ENCODE measurements around the gene CTSH. TPM values are rescaled to one million over a fixed set of nuclear protein-coding genes. Genes with fewer than 3 reads are reported as not detected.

CTSH gene
- total and polyA plus RNA-seq, 2 of the 13 experiments (the other 11 are each of a cell fraction or from before 2014, with no cell fraction given): 265 to 653 TPM

DNA sequence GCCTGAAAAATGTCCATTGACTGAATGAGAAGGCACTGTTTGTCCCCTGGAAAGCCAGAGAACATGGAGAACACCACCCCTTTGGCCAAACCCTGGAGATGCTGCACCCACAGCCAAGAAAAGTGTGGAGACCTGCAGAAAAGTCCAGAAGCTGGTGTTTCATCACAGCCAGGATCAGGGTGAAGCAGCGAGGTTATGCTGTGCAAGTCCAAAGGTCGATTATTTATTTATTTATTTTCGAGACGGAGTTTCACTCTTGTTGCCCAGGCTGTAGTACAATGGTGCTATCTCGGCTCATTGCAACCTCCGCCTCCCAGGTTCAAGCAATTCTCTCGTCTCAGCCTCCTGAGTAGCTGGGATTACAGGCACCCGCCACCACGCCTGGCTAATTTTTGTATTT, 5.5 kb upstream of the CTSH start (continued):
- TF ChIP-seq, protein P1, sequence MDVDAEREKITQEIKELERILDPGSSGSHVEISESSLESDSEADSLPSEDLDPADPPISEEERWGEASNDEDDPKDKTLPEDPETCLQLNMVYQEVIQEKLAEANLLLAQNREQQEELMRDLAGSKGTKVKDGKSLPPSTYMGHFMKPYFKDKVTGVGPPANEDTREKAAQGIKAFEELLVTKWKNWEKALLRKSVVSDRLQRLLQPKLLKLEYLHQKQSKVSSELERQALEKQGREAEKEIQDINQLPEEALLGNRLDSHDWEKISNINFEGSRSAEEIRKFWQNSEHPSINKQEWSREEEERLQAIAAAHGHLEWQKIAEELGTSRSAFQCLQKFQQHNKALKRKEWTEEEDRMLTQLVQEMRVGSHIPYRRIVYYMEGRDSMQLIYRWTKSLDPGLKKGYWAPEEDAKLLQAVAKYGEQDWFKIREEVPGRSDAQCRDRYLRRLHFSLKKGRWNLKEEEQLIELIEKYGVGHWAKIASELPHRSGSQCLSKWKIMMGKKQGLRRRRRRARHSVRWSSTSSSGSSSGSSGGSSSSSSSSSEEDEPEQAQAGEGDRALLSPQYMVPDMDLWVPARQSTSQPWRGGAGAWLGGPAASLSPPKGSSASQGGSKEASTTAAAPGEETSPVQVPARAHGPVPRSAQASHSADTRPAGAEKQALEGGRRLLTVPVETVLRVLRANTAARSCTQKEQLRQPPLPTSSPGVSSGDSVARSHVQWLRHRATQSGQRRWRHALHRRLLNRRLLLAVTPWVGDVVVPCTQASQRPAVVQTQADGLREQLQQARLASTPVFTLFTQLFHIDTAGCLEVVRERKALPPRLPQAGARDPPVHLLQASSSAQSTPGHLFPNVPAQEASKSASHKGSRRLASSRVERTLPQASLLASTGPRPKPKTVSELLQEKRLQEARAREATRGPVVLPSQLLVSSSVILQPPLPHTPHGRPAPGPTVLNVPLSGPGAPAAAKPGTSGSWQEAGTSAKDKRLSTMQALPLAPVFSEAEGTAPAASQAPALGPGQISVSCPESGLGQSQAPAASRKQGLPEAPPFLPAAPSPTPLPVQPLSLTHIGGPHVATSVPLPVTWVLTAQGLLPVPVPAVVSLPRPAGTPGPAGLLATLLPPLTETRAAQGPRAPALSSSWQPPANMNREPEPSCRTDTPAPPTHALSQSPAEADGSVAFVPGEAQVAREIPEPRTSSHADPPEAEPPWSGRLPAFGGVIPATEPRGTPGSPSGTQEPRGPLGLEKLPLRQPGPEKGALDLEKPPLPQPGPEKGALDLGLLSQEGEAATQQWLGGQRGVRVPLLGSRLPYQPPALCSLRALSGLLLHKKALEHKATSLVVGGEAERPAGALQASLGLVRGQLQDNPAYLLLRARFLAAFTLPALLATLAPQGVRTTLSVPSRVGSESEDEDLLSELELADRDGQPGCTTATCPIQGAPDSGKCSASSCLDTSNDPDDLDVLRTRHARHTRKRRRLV (CRISPR knock-in tag; IDR thresholded peaks at IDR 0.05): no peak
- TF ChIP-seq, protein P2, sequence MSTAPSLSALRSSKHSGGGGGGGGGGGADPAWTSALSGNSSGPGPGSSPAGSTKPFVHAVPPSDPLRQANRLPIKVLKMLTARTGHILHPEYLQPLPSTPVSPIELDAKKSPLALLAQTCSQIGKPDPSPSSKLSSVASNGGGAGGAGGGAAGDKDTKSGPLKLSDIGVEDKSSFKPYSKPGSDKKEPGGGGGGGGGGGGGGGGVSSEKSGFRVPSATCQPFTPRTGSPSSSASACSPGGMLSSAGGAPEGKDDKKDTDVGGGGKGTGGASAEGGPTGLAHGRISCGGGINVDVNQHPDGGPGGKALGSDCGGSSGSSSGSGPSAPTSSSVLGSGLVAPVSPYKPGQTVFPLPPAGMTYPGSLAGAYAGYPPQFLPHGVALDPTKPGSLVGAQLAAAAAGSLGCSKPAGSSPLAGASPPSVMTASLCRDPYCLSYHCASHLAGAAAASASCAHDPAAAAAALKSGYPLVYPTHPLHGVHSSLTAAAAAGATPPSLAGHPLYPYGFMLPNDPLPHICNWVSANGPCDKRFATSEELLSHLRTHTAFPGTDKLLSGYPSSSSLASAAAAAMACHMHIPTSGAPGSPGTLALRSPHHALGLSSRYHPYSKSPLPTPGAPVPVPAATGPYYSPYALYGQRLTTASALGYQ (CRISPR knock-in tag; IDR thresholded peaks at IDR 0.05): 0 out of 2 replicates have a peak, but pooled peaks have one; percentile 19
- TF ChIP-seq MAZ (IDR thresholded peaks at IDR 0.05; ENCODE audit: borderline replicate concordance, low read depth, low read length): no peak
- TF ChIP-seq MAZ (CRISPR knock-in tag; IDR thresholded peaks at IDR 0.05; ENCODE audit: low read depth): 0 out of 2 replicates have a peak, but pooled peaks have one; percentile 8
- TF ChIP-seq ZNF276 (CRISPR knock-in tag; IDR thresholded peaks at IDR 0.05; ENCODE audit: low read depth): no peak
- TF ChIP-seq ERF (CRISPR knock-in tag; IDR thresholded peaks at IDR 0.05): peak; percentile 41; the same call in 1 of the 2 replicates
- peak; percentile 65 for TF ChIP-seq CEBPB (IDR thresholded peaks at IDR 0.05; ENCODE audit: borderline replicate concordance, low read depth, low read length)
- no peak for TF ChIP-seq SIN3B (IDR thresholded peaks at IDR 0.05; ENCODE audit: low read length)
- peak; percentile 69; the same call in 1 of the 2 replicates for TF ChIP-seq CEBPG (CRISPR knock-in tag; IDR thresholded peaks at IDR 0.05)
- TF ChIP-seq, protein P3, sequence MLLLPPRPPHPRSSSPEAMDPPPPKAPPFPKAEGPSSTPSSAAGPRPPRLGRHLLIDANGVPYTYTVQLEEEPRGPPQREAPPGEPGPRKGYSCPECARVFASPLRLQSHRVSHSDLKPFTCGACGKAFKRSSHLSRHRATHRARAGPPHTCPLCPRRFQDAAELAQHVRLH (CRISPR knock-in tag; IDR thresholded peaks at IDR 0.05; ENCODE audit: borderline replicate concordance, low read depth): 0 out of 2 replicates have a peak, but pooled peaks have one; percentile 10
- no peak for TF ChIP-seq ZNF616 (CRISPR knock-in tag; IDR thresholded peaks at IDR 0.05; ENCODE audit: low read depth)
- TF ChIP-seq, protein P4, sequence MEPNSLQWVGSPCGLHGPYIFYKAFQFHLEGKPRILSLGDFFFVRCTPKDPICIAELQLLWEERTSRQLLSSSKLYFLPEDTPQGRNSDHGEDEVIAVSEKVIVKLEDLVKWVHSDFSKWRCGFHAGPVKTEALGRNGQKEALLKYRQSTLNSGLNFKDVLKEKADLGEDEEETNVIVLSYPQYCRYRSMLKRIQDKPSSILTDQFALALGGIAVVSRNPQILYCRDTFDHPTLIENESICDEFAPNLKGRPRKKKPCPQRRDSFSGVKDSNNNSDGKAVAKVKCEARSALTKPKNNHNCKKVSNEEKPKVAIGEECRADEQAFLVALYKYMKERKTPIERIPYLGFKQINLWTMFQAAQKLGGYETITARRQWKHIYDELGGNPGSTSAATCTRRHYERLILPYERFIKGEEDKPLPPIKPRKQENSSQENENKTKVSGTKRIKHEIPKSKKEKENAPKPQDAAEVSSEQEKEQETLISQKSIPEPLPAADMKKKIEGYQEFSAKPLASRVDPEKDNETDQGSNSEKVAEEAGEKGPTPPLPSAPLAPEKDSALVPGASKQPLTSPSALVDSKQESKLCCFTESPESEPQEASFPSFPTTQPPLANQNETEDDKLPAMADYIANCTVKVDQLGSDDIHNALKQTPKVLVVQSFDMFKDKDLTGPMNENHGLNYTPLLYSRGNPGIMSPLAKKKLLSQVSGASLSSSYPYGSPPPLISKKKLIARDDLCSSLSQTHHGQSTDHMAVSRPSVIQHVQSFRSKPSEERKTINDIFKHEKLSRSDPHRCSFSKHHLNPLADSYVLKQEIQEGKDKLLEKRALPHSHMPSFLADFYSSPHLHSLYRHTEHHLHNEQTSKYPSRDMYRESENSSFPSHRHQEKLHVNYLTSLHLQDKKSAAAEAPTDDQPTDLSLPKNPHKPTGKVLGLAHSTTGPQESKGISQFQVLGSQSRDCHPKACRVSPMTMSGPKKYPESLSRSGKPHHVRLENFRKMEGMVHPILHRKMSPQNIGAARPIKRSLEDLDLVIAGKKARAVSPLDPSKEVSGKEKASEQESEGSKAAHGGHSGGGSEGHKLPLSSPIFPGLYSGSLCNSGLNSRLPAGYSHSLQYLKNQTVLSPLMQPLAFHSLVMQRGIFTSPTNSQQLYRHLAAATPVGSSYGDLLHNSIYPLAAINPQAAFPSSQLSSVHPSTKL (CRISPR knock-in tag; IDR thresholded peaks at IDR 0.05): peak; percentile 65
- no peak for TF ChIP-seq ZNF83 (CRISPR knock-in tag; IDR thresholded peaks at IDR 0.05; ENCODE audit: borderline replicate concordance)
- peak; percentile 39; the same call in 1 of the 2 replicates for TF ChIP-seq FOXA3 (CRISPR knock-in tag; IDR thresholded peaks at IDR 0.05)
- no peak for TF ChIP-seq SOX13 (IDR thresholded peaks at IDR 0.05)
- TF ChIP-seq SOX13 (CRISPR knock-in tag; conservative IDR thresholded peaks at IDR 0.05 in 1 of 2, IDR thresholded peaks at IDR 0.05 in 1 of 2): peak in 1 of 2 experiments; percentile 4; a peak in 1 of 4 replicates
- TF ChIP-seq YEATS2 (CRISPR knock-in tag; IDR thresholded peaks at IDR 0.05; ENCODE audit: borderline replicate concordance): peak; percentile 24; the same call in 1 of the 2 replicates
